Astrocyte of the cerebellum (primary cell): ENCODE results near the gene SLC45A1.

Source experiments
- DNase-seq: peaks from one replicate; pipeline ENCODE4 v3.0.0-alpha.2; 2011; ENCODE audit warnings: low read depth
- H3K4me3 ChIP-seq: 2 replicates; pipeline ENCODE4 v1.5.1; 2011; ENCODE audit warnings: mild to moderate bottlenecking, low read depth, low read length, moderate library complexity
- CTCF ChIP-seq: IDR thresholded peaks from 2 replicates; pipeline ENCODE4 v1.5.1; 2012; ENCODE audit warnings: low read length, low read depth, moderate library complexity, mild to moderate bottlenecking; ENCODE audit errors: missing control alignments
- in situ Hi-C: cut with HindIII; loops from 2 replicates; pipeline ENCODE4 v1.10.0; 2017; ENCODE audit warnings: low sequenced_read_pairs

SLC45A1 gene

GRCh38 chr1:8340448-8340847, 22.5 kb downstream of the SLC45A1 start:
- no peak for TF ChIP-seq CTCF
- H3K4me3 ChIP-seq, result no peak overlapping the region
- no peak for DNase-seq
- in situ Hi-C loops, result no loop called here

GRCh38 chr1:8342325-8342724, 24.4 kb downstream of the SLC45A1 start:
- in situ Hi-C loops, result no loop called here
- TF ChIP-seq CTCF, result no peak
- DNase-seq, result no peak

GRCh38 chr1:8343044-8343443, 25.1 kb downstream of the SLC45A1 start:
- TF ChIP-seq CTCF, result no peak
- in situ Hi-C loops, result no loop called here
- no peak for DNase-seq
- H3K4me3 ChIP-seq, result no peak overlapping the region

More at GRCh38 chr1:8342325-8342724, 24.4 kb downstream of the SLC45A1 start:
- H3K4me3 ChIP-seq, result no peak overlapping the region

GRCh38 chr1:8343464-8344001, 25.6 kb downstream of the SLC45A1 start:
- TF ChIP-seq CTCF, result no peak
- peak; percentile 94 for DNase-seq
- peak overlapping the region; percentile 2 for H3K4me3 ChIP-seq
- in situ Hi-C loops, result no loop called here

GRCh38 chr1:8344893-8345507, 27.1 kb downstream of the SLC45A1 start:
- no peak for TF ChIP-seq CTCF
- in situ Hi-C loops, result no loop called here
- no peak for DNase-seq
- H3K4me3 ChIP-seq, result no peak overlapping the region

GRCh38 chr1:8345621-8346415, 27.9 kb downstream of the SLC45A1 start:
- no peak overlapping the region for H3K4me3 ChIP-seq
- TF ChIP-seq CTCF, result no peak
- DNase-seq, result no peak
- in situ Hi-C loops, result no loop called here
